Left lobe of liver (tissue), 2 donors: ENCODE results near the gene SRI. TPM values are rescaled to one million over a fixed set of nuclear protein-coding genes. Genes with fewer than 3 reads are reported as not detected.
"Not testable (repeated sequence)": the region's sequence is repeated elsewhere in the genome, so short reads cannot be mapped to it uniquely, and the experiment has no call there.

Experiments used
- ATAC-seq: fragments of 200-7000 bp; cut with Tn5 transposase; one replicate; pipeline ENCODE4 v1.9.1; 2020; ENCODE audit warnings: mild to moderate bottlenecking, moderate library complexity
- DNase-seq: peaks from one replicate; pipeline ENCODE4 v3.0.0-alpha.2; 2020; ENCODE audit warnings: low spot score
- total RNA-seq: library from RNA; stranded (reverse); gene quantifications from one replicate; pipeline ENCODE4 v1.2.1, GENCODE V29; 2021
- donor health status: DM: no; HTN: no; CAD: no; lungs with moderate emphysema.
- donor health status: DM: no; HTN: yes; CAD: no.

SRI gene
- 17.4 TPM for total RNA-seq

DNA sequence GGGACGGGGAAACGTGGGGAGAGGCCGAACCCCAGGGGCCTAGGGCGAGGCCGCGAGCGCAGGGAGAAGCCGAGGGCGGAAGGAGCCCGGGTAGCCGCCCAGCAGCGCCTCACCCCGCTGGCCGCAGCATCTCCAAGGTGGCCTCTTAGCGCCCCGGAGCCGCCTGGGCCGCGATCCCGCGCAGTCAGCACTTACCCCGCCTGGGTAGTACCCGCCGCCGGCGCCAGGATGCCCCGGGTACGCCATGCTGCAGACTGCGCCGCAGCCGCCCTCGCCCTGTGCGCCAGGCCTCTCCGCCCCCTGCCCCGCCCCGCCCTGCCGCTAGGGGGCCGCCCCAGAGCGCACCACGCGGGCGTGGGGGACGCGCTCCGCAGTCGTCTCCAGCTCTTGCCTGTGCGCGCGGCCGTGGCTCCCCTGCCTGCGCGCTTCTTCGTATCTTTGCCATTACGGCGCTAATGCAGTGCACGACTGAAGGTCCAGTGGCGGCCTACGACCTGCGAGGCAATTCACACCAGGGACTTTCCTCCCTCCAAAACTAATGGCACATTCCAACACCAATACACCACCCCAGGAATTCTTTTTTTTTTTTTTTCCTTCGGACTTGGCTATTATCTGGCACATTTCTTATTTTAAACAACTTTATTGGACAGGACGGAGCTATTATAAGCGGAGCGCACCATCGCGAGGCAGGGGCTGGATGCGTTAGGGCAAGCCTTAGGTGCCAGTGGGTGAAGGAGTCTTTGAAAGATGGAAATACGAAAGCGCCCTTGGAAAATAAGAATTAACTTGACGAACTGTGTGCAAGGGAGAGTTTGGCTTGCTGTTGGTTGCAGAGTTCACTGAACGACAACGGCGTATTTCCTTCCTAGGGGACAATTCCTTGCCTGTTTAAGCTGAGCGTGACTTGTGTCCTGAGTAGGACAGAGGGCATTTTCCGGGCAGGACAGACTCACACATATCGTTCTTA, at the start of gene SRI:
Gene SRI (minus strand): TSS at position 258 of the 967 bp plus-strand sequence. CDS start 12 bp downstream, at position 246.
- ATAC-seq, result peak; percentile 99
- DNase-seq, result peak; percentile 88

DNA sequence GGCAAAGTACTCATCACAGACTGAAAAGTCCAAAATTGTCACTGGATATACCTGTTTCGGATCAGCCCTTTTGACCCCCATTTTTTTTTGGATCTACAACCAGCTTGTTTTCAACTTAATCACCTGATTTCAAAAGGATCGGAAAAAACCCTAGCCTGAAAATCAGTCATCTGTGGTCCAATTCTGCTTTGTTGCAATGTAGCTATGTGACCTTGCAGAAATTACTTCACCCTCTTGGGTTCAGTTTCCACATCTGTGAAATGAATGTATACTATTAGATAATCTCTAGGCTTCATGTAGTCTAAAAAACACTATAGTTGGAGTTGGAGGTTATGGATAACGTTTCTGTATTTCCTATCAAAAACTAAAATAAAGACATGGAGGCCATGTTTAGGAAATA, 49.7 kb upstream of the SRI start:
- DNase-seq, result no peak
- ATAC-seq, result no peak

GRCh38 chr7:88268858-88269257, 49.0 kb upstream of the SRI start:
- ATAC-seq (no peak), DNase-seq (no peak)

- DNase-seq (no peak), ATAC-seq (no peak)
Measured at GRCh38 chr7:88268051-88268450, 48.2 kb upstream of the SRI start.

DNA sequence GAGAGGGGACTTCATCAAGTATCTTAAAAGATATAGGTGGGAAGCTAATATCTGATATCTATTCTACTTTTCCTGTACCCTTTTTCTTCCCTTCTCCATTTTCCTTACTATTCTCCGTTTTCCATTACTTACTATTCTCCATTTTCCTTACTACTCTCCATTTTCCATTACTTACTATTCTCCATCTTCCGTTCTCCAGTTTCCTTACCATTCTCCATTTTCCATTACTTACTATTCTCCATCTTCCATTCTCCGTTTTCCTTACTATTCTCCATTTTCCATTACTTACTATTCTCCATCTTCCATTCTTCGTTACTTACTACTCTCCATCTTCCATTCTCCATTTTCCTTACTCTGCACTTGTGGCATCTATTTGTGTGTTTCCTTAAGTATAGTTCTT, 47.6 kb upstream of the SRI start:
- no peak for ATAC-seq
- DNase-seq, result no peak

DNA sequence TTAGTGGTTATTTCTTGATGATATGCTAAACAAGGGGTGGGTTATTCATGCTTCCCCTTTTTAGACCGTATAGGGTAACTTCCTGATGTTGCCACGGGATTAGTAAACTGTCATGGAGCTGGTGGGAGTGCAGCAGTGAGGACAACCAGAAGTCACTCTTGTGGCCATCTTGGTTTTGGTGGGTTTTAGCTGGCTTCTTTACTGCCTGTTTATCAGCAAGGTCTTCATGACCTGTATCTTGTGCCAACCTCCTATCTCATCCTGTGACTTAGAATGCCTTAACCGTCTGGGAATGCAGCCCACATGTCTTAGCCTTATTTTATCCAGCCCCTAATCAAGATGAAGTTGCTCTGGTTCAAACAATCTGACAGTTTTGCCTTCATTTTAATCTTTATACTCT, 45.1 kb upstream of the SRI start:
- not testable (repeated sequence) for DNase-seq, ATAC-seq

DNA sequence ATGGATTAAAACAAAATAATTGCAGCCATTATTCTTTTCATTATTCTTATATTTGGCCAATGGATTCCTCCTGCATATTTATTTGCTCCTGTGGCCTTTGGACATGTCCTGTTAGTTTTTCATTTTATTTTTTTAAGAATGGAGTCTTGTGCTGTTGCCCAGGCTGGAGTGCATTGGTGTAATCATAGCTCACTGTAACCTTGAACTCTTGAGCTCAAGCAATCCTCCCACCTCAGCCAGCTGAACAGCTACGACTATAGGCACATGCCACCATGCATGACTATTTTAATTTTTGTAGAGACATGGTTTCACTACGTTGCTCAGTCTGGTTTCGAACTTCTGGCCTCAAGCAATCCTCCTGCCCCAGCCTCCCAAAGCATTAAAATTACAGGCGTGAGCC, 42.7 kb upstream of the SRI start:
- DNase-seq, result no peak
- ATAC-seq, result no peak

- ATAC-seq, result no peak
- no peak for DNase-seq
Measured at GRCh38 chr7:88260719-88261118, 40.9 kb upstream of the SRI start.

DNA sequence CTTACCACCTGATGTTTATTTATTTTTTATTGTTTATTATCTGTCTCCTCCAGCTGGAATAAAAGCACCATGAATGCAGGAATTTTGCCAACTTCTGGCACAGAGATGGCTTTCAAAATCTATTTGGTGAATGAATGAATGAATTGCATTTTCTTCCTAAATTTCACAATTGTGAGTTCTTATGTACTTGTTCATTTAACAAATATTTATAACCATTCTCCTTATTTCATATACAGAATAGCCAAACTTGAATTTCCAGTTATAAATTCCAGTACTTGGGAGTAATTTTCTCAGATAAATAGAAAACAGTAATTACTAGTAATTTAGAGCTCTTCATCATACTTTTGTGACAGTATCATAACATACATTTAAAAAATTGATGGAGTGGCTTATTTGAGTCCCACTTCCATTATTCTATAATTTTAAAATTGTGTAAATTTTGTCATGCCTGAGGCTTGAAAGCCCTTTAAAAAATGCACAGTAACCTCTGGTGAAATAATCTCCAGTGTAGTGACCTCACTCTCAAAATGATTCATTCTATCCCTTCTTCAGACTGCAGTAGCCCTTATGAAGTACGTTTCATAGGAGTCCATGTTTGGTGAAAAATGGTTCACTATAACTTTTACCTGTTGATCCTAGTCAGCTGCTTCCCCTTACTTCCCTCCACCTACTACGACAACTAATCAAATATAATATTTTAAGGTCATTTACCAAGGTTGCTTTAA, 40.0 kb upstream of the SRI start:
- ATAC-seq (no peak), DNase-seq (no peak)

DNA sequence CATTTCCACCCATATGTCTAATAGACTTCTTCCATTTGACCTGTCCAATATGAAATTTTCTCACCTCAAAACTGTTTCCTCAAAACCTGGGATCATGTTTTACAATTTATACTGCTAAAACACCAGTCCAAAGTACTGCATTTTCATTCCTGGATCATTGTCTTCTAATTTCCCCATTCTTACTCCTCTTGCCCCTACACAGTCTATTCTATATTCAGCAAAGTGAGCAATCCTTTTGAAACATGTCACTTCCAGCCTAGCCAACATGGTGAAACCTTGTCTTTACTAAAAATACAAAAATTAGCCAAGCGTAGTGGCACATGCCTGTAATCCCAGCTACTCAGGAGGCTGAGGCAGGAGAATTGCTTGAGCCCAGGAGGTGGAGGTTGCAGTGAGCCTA, 38.5 kb upstream of the SRI start:
- not testable (repeated sequence) for DNase-seq, ATAC-seq

- no peak for DNase-seq
- ATAC-seq, result no peak
Measured at GRCh38 chr7:88256906-88257305, 37.1 kb upstream of the SRI start.

- DNase-seq, result no peak
- ATAC-seq, result no peak
Measured at GRCh38 chr7:88254721-88255424, 35.0 kb upstream of the SRI start.

GRCh38 chr7:88253640-88254039, 33.8 kb upstream of the SRI start:
- DNase-seq (no peak), ATAC-seq (no peak)

GRCh38 chr7:88244258-88244657, 24.4 kb upstream of the SRI start:
- no peak for ATAC-seq

DNA sequence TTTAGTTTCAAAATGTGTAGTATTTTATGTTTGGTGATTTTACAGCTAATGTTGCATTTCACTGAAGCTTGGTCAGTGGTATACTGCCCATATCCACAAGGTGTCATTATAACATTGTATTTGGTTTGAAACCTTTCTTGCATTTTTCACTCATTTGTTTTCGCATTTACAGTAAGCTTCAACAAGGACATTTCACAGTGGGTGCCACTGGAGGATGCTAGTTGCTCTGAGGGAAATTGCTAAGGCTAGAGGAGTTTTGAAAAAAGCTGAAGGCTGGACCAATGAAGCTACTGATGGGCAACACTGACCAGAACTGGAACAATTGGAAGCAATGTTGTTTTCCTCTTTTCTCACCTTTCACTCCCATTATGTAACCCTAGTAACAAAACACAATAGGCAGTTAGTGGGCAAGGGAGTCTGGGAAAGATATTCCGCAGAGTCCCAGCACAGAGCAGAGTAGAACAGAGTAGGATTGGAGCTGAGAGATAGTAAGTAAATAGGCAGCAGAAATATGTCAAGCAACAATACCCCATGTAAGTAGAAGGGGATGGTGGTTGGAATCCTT, 23.6 kb upstream of the SRI start:
- DNase-seq, result no peak
- peak; percentile 93 for ATAC-seq

More at GRCh38 chr7:88244258-88244657, 24.4 kb upstream of the SRI start:
- DNase-seq, result no peak

GRCh38 chr7:88239852-88240251, 20.0 kb upstream of the SRI start:
- ATAC-seq (no peak), DNase-seq (no peak)

DNA sequence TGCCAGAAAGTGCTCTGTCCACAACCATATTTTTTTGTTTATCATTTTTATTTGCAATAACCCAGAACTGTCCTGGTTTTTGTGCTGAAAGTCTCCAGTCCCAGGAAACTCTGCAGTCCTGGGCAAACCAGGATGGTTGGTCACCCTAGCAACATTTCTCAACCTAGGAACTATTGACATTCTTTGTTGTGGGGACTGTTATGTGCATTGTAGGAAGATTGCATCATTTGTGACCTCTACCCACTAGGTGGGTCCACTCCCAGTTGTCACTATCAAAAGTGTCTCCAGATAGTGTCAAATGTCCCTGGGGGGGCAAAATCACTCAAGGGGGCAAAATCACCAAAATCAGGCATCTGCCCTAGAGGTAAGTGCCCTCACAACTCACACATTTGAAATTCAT, 14.0 kb upstream of the SRI start:
- ATAC-seq (peak; percentile 49), DNase-seq (no peak)

DNA sequence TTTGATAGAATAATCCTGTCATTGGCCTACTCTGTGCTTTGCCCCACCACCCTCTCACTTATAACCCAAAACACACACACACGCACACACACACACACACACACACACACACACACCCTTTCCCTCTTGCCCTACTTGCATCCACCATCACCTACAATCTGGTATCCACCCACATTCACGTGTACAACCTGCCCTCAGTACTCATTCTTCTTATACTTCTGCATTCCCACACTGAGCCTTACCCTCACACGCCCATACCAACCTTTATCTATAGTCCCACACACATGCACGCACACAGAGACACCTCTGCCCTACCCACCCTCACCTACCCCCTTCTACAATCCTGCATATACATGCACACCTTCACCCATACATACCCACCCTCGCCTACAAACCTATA, 10.8 kb upstream of the SRI start:
- ATAC-seq, result no peak

GRCh38 chr7:88229302-88229995, 9.6 kb upstream of the SRI start:
- no peak for DNase-seq
- no peak for ATAC-seq

More for the DNA sequence above, 10.8 kb upstream of the SRI start:
- DNase-seq, result no peak

DNA sequence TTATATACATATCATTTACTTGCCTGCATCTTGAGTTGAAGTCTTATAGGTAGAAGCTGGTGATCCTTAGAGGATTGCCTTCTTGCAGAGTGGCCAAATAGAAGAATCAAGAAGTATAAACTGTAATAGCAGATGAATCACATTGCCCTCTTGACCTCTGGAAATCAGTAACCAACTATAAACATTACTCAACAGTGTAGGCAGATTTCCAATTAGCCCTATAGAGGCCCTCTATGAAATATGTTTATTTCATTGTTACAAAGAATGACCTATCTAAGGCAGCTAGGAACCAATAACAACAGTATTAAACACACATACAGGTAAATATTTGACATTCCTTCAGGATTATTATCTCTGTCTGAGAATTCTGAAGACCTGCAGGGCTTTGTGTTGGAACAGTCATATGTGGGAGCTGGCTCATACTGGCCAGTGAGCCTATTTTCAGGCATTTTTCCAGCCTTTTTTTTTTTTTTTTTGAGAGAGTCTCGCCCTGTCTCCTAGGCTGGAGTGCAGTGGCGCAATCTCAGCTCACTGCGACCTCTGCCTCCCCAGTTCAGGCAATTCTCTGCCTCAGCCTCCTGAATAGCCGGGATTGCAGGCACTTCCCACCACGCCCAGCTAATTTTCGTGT, 7.2 kb upstream of the SRI start:
- ATAC-seq, result peak; percentile 88
- DNase-seq, result peak; percentile 88
